Loucy (cell line): ENCODE results near the gene CLCN5.

Source experiments
- EZH2phosphoT487 ChIP-seq: fragments of 200-600 bp; IDR thresholded peaks from 2 replicates; pipeline ENCODE4 v1.6.1; 2018; ENCODE audit warnings: antibody characterized with exemption, mild to moderate bottlenecking, moderate library complexity, borderline replicate concordance
- TF ChIP-seq, protein P1 (sequence below): fragments of 200-600 bp; sonication (generic); conservative IDR thresholded peaks from 2 replicates; pipeline ENCODE4 v1.5.1; 2014; ENCODE audit warnings: mild to moderate bottlenecking, antibody characterized with exemption, low read length

DNA sequence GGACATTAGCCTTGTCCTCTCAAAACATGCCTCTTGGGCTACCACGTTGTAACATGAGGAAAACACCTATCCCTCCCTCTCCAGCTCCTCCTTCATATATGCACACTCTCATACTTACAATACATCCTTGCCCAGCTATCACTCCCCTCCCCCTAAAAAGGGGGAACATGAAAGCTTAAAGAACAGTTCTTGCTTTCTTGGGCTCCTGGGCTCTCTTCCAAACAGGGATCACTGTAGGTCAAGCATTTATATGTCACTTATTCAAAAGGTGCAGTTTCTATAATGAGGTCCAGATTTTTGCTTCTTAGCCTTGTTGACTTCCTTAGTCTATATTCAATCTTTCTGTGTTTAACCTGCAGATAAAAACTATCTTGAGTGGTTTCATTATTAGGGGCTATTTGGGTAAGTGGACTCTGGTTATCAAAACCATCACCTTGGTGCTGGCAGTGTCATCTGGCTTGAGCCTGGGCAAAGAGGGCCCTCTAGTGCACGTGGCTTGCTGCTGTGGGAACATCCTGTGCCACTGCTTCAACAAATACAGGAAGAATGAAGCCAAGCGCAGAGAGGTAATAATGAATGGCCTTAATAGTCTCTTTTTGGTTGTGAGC lies 159.0 kb downstream of the CLCN5 start:
- TF ChIP-seq, protein P1, sequence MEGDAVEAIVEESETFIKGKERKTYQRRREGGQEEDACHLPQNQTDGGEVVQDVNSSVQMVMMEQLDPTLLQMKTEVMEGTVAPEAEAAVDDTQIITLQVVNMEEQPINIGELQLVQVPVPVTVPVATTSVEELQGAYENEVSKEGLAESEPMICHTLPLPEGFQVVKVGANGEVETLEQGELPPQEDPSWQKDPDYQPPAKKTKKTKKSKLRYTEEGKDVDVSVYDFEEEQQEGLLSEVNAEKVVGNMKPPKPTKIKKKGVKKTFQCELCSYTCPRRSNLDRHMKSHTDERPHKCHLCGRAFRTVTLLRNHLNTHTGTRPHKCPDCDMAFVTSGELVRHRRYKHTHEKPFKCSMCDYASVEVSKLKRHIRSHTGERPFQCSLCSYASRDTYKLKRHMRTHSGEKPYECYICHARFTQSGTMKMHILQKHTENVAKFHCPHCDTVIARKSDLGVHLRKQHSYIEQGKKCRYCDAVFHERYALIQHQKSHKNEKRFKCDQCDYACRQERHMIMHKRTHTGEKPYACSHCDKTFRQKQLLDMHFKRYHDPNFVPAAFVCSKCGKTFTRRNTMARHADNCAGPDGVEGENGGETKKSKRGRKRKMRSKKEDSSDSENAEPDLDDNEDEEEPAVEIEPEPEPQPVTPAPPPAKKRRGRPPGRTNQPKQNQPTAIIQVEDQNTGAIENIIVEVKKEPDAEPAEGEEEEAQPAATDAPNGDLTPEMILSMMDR: peak; percentile 65
- no peak for TF ChIP-seq EZH2phosphoT487
